ENCODE results near the gene KCND3. TPM values are rescaled to one million over a fixed set of nuclear protein-coding genes. Genes with fewer than 3 reads are reported as not detected.

The KCND3 gene
- total RNA-seq, 1 donor from 2014 or later = 2.6 TPM

- DNase-seq = peak; percentile 90
Observed at GRCh38 chr1:111725192-111725591, 264.3 kb downstream of the KCND3 start.

GRCh38 chr1:111723871-111724270 lies 265.6 kb downstream of the KCND3 start:
- no peak for DNase-seq

- no peak for DNase-seq
Observed at GRCh38 chr1:111723091-111723806, 266.2 kb downstream of the KCND3 start.

- no peak for DNase-seq
Observed at GRCh38 chr1:111720977-111721786, 268.3 kb downstream of the KCND3 start.

Small RNA genes lying within 50 kb of the gene (small RNA-seq; reads per million reads assigned to genes)
- 0.23 reads per million, percentile 35 among the genes with 10 or more reads in this experiment for gene INKA2 (ENCODE audit: low replicate concordance)

Other genes starting within 250 kb of the KCND3 start
- 15.4 TPM for gene DDX20, start 233.8 kb downstream of the KCND3 start, total RNA-seq

Data from tongue (tissue), 3 donors.